ENCODE results near the gene ANXA9.

The ANXA9 gene
- 0 to 0.54 (median 0) reads per million in 4 donors for total RNA-seq

DNA sequence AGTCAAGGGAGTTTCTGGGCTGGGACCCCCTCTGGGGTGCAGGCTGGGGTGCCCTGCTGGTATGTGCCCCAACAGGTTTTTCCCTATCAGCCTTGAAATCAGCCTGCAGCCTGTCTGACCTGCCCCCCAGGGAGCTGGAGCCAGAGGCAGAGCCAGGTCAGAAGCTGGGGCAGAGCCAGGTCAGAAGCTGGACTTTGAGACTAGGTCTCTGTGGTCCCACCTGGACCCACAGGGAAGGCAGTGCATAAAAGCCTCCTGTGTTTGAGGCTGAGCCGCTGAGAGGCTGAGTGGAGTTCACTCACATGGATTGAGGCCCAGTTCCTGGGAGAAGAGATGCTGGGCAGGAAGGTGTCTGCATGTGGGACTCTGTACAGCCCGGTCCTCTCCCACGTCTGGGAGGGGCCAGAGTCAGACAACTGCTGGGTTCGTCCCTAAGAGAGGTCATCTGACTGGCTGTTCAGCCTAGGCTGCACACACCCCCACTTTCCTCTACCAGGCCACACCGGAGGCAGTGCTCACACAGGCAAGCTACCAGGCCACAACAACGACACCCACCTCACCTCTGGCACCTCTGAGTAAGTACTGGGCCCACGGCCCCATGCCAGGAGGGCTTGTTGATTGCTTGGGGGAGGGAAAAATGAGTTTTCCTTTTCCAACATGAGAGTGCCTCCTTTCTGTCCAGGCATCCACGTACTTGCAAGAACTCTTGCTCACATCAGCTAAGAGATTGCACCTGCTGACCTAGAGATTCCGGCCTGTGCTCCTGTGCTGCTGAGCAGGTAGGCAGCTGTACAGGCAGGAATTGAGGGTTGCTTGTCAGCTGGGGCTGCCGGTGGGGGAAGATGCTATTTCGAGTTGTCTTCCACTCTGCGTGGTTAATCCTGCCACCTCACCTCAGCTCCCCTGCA, at the start of gene ANXA9:
ANXA9 (plus strand) TSS at position 488 of the 908 bp plus-strand sequence. CDS start 814 bp downstream, outside the sequence.
- DNase-seq = no peak

GRCh38 chr1:150944856-150945255, 37.2 kb upstream of the ANXA9 start:
- DNase-seq = no peak

DNA sequence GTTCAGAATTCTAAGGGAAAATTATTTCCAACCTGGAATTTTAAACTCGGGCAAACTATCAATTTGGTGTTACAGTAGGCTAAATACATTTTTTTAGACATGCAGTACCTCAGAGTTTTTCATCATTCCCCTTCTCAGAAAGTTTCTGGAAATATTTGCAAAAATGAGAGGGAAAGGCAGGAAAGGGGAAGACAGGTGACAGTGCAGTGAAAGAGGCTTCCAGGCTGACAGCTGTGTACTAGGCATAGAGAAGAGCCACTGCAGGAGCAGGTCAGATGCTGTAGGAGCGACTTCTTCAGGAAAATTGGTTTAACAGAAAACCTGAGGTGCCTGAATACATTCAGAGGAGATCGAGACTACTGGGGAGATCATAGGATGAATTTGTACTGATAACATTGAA, 27.4 kb upstream of the ANXA9 start:
- no peak for DNase-seq

DNA sequence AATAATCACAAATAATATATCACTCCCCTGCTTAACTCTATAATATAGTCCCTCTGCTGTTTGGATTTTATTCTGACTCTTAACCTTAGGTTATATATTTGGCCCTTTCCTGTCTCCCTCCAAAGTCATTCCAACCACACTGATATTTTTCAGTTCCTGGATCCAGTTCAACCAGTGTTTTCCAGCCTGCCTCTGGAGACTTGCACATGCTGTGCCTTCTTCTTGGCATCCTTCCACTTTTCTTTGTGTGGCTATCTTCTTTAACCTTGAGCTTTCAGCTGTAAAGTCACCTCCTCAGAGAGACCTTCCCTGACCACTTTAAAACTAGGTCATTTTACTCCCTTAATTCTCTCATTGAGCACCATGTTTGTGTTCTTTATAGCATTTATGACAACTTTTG, 26.8 kb upstream of the ANXA9 start:
- DNase-seq = no peak

GRCh38 chr1:150957666-150958065, 24.4 kb upstream of the ANXA9 start:
- no peak for DNase-seq

- no peak for DNase-seq
These were observed 21.4 kb upstream of the ANXA9 start for GRCh38 chr1:150960646-150961045.

GRCh38 chr1:150961756-150962155, 20.3 kb upstream of the ANXA9 start:
- DNase-seq = no peak

DNA sequence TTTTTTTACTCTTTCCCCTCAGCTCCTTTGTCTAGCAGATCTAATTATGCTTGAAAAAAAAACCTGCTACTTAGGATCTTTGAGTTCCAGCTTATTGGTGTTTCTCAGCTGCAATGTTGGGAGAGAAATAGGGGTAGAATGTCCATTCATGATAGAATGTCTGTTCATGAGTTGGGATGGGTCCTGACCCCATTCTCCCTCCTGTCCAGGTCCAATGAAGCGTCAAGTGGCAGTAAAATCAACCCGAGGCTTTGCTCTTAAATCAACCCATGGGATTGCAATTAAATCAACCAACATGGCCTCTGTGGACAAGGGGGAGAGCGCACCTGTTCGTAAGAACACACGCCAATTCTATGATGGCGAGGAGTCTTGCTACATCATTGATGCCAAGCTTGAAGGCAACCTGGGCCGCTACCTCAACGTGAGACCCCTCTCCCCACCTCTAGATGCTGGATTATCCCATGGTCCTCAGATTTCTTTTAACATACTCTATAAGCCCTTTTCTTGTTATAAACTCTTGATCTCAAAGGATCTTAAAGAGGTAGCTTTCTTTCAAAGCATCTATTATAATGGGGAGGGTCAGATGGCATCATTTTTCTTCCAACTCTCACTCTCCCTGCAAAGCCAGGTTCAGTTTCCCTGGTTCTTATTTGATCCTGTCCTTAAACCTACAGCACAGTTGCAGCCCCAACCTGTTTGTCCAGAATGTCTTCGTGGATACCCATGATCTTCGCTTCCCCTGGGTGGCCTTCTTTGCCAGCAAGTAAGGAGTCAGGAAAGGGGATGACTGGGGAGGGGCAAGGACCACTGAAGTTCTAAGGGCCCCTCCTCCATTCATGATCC, 18.6 kb upstream of the ANXA9 start:
- no peak for DNase-seq

DNA sequence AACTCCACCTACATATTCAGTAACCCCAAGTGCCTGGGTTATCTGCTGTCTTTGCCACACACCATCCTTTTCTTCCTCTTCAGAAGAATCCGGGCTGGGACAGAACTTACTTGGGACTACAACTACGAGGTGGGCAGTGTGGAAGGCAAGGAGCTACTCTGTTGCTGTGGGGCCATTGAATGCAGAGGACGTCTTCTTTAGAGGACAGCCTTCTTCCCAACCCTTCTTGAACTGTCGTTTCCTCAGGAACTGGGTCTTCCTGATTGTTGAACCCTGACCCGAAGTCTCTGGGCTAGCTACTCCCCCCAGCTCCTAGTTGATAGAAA, 18.0 kb upstream of the ANXA9 start:
- no peak for DNase-seq

DNA sequence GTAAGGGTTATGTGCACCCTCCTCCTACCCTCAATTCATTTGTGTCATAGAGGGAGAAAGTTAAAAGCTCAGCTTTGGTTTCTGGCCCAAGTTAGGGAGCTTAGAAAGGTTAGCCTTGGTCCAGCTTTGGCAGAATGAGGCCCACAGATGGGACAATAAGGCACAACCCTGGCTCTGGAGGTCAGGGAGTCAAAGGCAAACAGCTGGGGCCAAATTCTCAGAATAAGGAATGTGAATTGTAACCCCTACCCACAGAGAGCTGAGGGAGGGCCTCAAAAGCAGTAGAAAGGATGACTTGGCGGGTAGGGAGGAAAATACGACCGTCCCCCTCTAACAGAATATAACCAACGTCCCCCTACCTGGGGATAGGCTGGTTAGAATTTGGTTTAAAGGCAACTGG, 16.5 kb upstream of the ANXA9 start:
- DNase-seq = no peak

DNA sequence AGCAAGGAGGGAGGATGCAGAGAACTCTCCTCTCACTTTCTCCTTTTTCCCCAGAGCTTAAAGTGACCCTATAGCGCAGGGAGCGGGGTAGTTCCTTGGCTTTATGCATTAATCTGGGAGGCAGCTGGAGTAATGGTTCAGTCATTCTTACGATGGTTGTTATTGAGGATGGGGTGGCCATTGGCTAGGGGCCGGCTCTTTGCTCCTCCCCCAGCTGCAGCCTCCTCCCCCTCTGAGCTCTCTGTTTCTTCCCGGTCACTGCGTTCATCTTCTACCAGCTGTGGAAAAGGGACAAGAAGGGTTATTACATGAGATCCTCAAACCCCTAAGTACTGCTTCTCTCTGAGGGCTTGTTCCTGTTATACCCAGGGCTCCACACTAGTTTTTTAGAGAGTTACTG, 16.1 kb upstream of the ANXA9 start:
- DNase-seq = no peak

GRCh38 chr1:150967936-150968335, 14.2 kb upstream of the ANXA9 start:
- no peak for DNase-seq

DNA sequence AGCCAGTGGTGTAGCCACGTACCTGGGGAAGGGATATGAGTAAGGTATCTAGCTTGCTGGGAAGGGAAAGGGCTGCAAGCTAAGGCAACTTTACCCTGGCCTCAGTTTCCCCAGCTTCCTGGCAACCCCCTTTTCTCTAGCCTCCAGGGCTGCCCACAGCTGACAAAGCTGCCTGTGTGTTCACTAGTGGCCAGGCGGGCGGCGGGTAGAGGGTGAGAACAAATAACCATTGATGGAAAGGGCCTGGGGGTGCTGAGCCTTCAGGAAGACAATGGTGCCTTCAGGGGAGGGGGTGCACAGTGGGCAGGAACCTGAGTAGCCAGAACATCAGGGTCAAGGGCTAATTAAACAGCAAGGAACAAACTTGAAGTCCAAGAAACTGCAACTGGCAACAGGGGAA, 13.6 kb upstream of the ANXA9 start:
- DNase-seq = no peak

- DNase-seq = no peak
These were observed 12.5 kb upstream of the ANXA9 start for GRCh38 chr1:150969626-150970025.

GRCh38 chr1:150970808-150971582, 11.1 kb upstream of the ANXA9 start:
- no peak for DNase-seq

DNA sequence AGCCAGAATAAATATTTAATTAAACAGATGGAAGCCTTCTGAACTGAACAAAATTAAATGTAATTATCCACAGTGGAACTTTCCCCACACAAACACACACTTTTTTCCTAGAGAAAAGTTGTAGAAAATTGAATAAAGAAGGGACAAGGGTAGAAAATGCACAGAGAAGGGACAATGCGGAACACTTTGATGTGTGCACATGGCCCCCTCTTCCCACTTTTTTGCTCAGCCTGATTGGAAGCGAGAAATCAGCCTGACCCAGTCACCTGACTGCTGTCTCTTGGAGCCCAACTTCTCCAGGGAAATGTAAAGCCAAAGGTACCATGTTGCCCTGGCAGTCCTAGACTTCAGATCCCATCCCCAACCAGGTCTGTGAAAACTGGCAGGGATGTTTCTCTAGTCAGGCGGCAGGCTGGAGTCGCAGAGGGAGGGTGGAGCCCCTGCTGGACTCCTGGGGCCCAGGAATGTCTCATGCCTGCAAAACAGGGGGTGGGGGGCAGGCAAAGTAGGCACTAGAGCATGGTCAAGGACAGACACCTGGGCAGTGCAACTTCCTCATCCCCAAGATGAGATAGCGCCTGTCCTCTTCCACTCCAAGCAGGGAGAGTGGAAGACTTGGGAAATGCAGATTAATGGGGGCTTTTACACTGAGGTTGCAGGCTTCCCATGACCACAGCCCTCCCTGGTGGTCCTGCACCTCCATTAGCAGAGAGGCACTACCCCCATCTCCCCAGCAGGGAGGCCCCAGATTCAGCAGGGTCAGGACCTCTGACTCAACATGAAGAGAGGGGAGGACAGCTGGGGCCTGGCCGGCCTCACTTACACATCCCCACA, 10.3 kb upstream of the ANXA9 start:
- peak in 1 of 5 donors; percentile 13 for DNase-seq

GRCh38 chr1:150972417-150972940, 9.6 kb upstream of the ANXA9 start:
- DNase-seq = no peak

GRCh38 chr1:150973258-150973835, 8.7 kb upstream of the ANXA9 start:
- DNase-seq = no peak

DNA sequence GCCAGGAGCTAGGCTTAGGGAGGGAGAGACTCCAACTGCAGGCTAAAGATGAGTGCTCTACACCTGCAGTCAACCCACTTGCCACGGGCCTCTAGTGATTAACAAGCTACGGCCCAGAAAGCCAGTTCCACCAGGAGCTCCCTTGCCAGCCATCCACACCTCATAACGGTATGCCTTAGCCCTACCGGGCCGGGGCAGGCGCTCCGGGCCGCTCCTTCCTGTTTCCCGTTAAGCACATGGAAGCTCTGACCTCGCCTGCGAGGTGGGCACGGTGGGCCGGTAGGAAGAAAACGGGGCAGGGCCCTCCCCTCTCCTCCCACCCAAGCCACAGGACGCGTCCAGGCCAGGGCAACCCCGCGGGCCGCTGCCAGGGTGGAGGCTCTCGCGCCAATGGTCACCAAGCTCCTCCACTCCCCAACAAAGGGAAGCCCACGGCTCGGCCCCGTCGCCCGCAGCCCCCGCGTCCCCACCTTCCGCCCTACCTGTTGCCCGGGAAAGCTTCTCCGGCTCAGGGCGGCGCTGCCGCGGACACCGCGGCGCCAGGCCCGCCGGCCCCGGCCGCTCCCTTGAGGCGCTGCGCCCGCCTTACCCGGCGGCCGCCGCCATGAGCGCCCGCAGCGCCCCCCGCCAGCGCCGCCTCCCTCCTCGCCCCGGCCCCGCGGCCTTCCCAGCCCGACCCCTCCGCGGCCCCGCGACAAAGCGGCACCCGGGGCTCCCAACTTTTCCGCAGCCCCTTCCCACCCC, 8.1 kb upstream of the ANXA9 start:
- peak in 3 of 5 donors; percentile 23 to 48 (median 27) for DNase-seq

Measured in T-helper 1 cell (primary cell).